K562 (cell line): ENCODE data around the gene FMO2. TPM values are rescaled to one million over a fixed set of nuclear protein-coding genes. Genes with fewer than 3 reads are reported as not detected.

Source experiments
- ATAC-seq: fragments of 200-7000 bp; cut with Tn5 transposase; 3 replicates; pipeline ENCODE4 v1.9.1; 2020; ENCODE audit warnings: moderate library complexity
- BruUV-seq: library from RNA; stranded (reverse); fragments of 400-500 nt; replicated peaks from 2 replicates; lab custom pipeline; 2021; lab: Mats Ljungman, UMichigan
- CTCF ChIA-PET: fragments of 300-600 bp; formaldehyde crosslinking; extraction: SDS; loops from one replicate; lab custom pipeline; 2021; ENCODE audit warnings: low intra/inter-chr PET ratio; lab: Yijun Ruan, JAX
- POLR2A ChIA-PET: fragments of 300-600, 350-650 bp; sonication (Branson Sonifier 250); formaldehyde crosslinking; extraction: SDS; loops from one replicate; lab custom pipeline; 2021; ENCODE audit warnings: antibody characterized with exemption, inconsistent platforms; lab: Yijun Ruan, JAX
- DNase-seq, 4 experiments: peaks; one replicate each; pipeline versions ENCODE4 v3.0.0 to v3.0.0-alpha.2; 2011 to 2018; ENCODE audit warnings: low spot score in 3 of 4, mixed read lengths in 3 of 4; ENCODE audit errors: extremely low read depth in 1 of 4
- FAIRE-seq: peaks from 2 replicates; lab custom pipeline; 2011; peaks lifted over from hg19 to GRCh38; lab: Jason Lieb, UNC
- H2AFZ ChIP-seq: 2 replicates; pipeline ENCODE4 v1.6.0; 2011; ENCODE audit warnings: low read depth, low read length, control low read depth, inconsistent platforms
- H3K27ac ChIP-seq: fragments of 200-600 bp; 3 replicates; pipeline ENCODE4 v1.8.0; 2011; ENCODE audit warnings: low read depth, mild to moderate bottlenecking, control low read depth, inconsistent platforms, low read length, moderate library complexity, mixed read lengths; ENCODE audit errors: extremely low read depth
- H3K27me3 ChIP-seq, 2 experiments: fragments of 300-600 bp in 1 of 2; 2 replicates in 1 of 2; 3 replicates in 1 of 2; pipeline versions ENCODE4 v1.6.0 to v1.8.0; 2011; ENCODE audit warnings: inconsistent platforms in 2 of 2, low read length in 2 of 2, mild to moderate bottlenecking in 1 of 2, mixed read lengths in 1 of 2, moderate library complexity in 1 of 2; ENCODE audit not compliant: control insufficient read depth in 2 of 2, insufficient read depth in 2 of 2
- H3K36me3 ChIP-seq: fragments of 300-600 bp; 3 replicates; pipeline ENCODE4 v1.8.0; 2011; ENCODE audit warnings: mild to moderate bottlenecking, low read length, inconsistent platforms; ENCODE audit not compliant: control insufficient read depth, insufficient read depth
- H3K4me1 ChIP-seq, 2 experiments: fragments of 200-600 bp in 1 of 2; replicated peaks in 1 of 2; 2 replicates in 1 of 2; 3 replicates in 1 of 2; pipeline versions ENCODE4 v1.5.1 to v1.8.0; 2011; ENCODE audit warnings: inconsistent platforms in 2 of 2, low read length in 2 of 2, mild to moderate bottlenecking in 1 of 2, mixed read lengths in 1 of 2, moderate library complexity in 1 of 2; ENCODE audit not compliant: control insufficient read depth in 2 of 2, insufficient read depth in 2 of 2
- H3K4me2 ChIP-seq: 2 replicates; pipeline ENCODE4 v1.6.1; 2011; ENCODE audit warnings: low read length, control low read depth, inconsistent platforms, mixed read lengths; ENCODE audit not compliant: insufficient read depth
- H3K4me3 ChIP-seq: fragments of 200-600 bp; sonication (generic), shearing (Covaris generic); 2 replicates; pipeline ENCODE4 v1.5.1; 2016; ENCODE audit warnings: control low read depth, inconsistent platforms
- H3K79me2 ChIP-seq: fragments of 200-600 bp; 3 replicates; pipeline ENCODE4 v1.8.0; 2011; ENCODE audit warnings: low read length, inconsistent platforms; ENCODE audit not compliant: control insufficient read depth, insufficient read depth
- H3K9ac ChIP-seq, 2 experiments: 2 replicates each; pipeline versions ENCODE4 v1.6.0 to v1.6.1; 2011; ENCODE audit warnings: low read depth in 2 of 2, low read length in 2 of 2, control low read depth in 1 of 2, inconsistent platforms in 1 of 2, mild to moderate bottlenecking in 1 of 2, mixed read lengths in 1 of 2; ENCODE audit not compliant: insufficient read depth in 1 of 2
- H3K9me1 ChIP-seq: one replicate; pipeline ENCODE4 v1.6.0; 2011; ENCODE audit warnings: inconsistent platforms, mild to moderate bottlenecking, low read length, moderate library complexity; ENCODE audit not compliant: control insufficient read depth, insufficient read depth
- H3K9me3 ChIP-seq: replicated peaks from 2 replicates; pipeline ENCODE4 v1.5.1; 2011; ENCODE audit warnings: low read depth, low read length, inconsistent platforms; ENCODE audit not compliant: control insufficient read depth, insufficient read depth
- H4K20me1 ChIP-seq: replicated peaks from 2 replicates; pipeline ENCODE4 v1.6.1; 2011; ENCODE audit warnings: low read length, inconsistent platforms, mixed read lengths; ENCODE audit not compliant: control insufficient read depth, insufficient read depth
- CBX3 ChIP-seq, 2 experiments: IDR thresholded peaks; 1 replicate in 1 of 2; 2 replicates in 1 of 2; pipeline ENCODE4 v1.6.1; 2012; ENCODE audit warnings: inconsistent platforms in 2 of 2, low read length in 2 of 2, borderline replicate concordance in 1 of 2, control low read depth in 1 of 2
- ZNF780A ChIP-seq: fragments of 250-450 bp; sonication (Bioruptor Pico); IDR thresholded peaks from 2 replicates; pipeline ENCODE4 v1.5.0; 2021; ENCODE audit warnings: mild to moderate bottlenecking
- WGBS: fragments of 100-300 bp; shearing (Covaris generic); methylation state at CpG from one replicate; pipeline ENCODE4 v1.1.6; 2016; ENCODE audit warnings: low coverage, mixed read lengths; ENCODE audit not compliant: insufficient coverage; ENCODE audit errors: missing lambda C conversion rate; 5-methylcytosine and 5-hydroxymethylcytosine counted together
- in situ Hi-C: fragments of 300-500 bp; cut with MboI; formaldehyde crosslinking; loops from 4 replicates; pipeline ENCODE4 v1.15.0; 2018; ENCODE audit warnings: inconsistent platforms, mixed read lengths
- intact Hi-C: fragments of 100-400 bp; cut with micrococcal nuclease; formaldehyde crosslinking; loops from 2 replicates; pipeline ENCODE4 v1.14.2; 2022
- polyA plus RNA-seq, 8 experiments: library from polyadenylated mRNA; depleted of rRNA in 4 of 8; stranded (reverse) in 5 of 8; unstranded in 3 of 8; fragments of >200 nt; fragmentation: Nextera tagmentation in 2 of 8; fragmentation: Illumina TruSeq in 1 of 8; extraction: Ambion mirVana in 2 of 8; extraction: Trizol in 1 of 8; gene quantifications; 2 replicates each; pipeline versions ENCODE4 v1.2.1 to v1.2.3, GENCODE V29; 2011 to 2014; ENCODE audit warnings: inconsistent platforms in 1 of 8, missing spikeins in 1 of 8
- total RNA-seq, 7 experiments: library from RNA; depleted of rRNA in 6 of 7; stranded (reverse); fragments of >200 nt in 6 of 7; fragmentation: Illumina TruSeq in 2 of 7; extraction: Trizol in 2 of 7; gene quantifications; 2 replicates each; pipeline versions ENCODE4 v1.2.1 to v1.2.3, GENCODE V29; 2011 to 2021; ENCODE audit warnings: low replicate concordance in 1 of 7
- TF ChIP-seq, protein P1 (sequence below): fragments of 450-650 bp; IDR thresholded peaks from 2 replicates; pipeline ENCODE4 v1.7.0; 2016; ENCODE audit warnings: borderline replicate concordance

Gene FMO2
- total and polyA plus RNA-seq, 9 of the 15 experiments (the other 6 are each of a cell fraction or from before 2014, with no cell fraction given) = not detected

DNA sequence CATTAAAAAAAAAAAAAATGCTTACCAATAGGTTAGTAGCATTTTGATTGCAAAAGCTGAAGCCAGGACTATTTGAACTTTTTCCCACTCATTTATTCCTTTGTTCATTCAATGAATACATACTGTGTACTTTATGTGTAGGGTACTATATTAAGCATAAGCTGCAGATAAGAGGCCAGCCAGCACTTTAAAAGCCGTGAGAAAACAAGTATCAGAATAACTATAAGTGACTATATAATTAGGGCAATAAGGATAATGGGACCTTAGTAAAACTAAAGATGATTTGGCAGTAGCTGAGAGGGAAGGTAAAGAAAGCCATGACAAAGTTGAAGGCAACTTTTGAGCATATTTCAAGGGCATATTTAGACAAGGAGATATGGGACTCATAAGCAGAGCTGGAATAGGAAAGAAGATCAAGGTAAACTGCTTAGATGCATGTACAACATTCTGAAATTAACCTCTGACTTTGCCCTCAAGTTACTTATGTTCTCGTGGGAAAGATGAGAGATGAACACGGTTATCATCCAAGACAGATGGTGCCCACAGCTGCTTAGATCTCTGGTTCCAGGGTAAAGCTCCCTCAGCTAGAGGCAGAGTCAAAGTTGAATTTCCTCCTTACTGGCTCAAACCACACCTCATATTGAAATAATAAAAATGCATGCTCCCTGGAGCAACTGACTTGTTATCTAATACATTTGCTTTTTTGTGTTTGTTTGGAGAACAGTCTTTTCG lies 44.0 kb upstream of the FMO2 start:
- intact Hi-C loops = no loop called here
- ChIA-PET POLR2A (no interaction called here), CTCF (no interaction called here)
- TF ChIP-seq, protein P1, sequence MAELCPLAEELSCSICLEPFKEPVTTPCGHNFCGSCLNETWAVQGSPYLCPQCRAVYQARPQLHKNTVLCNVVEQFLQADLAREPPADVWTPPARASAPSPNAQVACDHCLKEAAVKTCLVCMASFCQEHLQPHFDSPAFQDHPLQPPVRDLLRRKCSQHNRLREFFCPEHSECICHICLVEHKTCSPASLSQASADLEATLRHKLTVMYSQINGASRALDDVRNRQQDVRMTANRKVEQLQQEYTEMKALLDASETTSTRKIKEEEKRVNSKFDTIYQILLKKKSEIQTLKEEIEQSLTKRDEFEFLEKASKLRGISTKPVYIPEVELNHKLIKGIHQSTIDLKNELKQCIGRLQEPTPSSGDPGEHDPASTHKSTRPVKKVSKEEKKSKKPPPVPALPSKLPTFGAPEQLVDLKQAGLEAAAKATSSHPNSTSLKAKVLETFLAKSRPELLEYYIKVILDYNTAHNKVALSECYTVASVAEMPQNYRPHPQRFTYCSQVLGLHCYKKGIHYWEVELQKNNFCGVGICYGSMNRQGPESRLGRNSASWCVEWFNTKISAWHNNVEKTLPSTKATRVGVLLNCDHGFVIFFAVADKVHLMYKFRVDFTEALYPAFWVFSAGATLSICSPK = no peak
- TF ChIP-seq CBX3 (IDR thresholded peaks at IDR 0.05; ENCODE audit: borderline replicate concordance in 1 of 2, low read length in 2 of 2) (no peak), ZNF780A (no peak)
- FAIRE-seq (no peak), DNase-seq (no peak), ATAC-seq (no peak)
- Histone ChIP-seq H3K27me3 (no peaks in the 10 kb centered on the region), H2AFZ (no peak overlapping the region), H3K4me3 (no peak overlapping the region), H3K9me3 (0 out of 2 replicates have a peak, but pooled peaks cover 2% of the 10 kb centered on the region), H3K36me3 (no peaks in the 10 kb centered on the region), H3K9ac (no peak overlapping the region), H3K4me1 (no peaks in the 10 kb centered on the region), H3K79me2 (no peaks in the 10 kb centered on the region), H3K27ac (no peak overlapping the region), H3K4me2 (no peak overlapping the region), H4K20me1 (no peaks in the 10 kb centered on the region), H3K9me1 (no peaks in the 10 kb centered on the region)
- WGBS = 1% methylated on average over 4 of the region's 4 CpGs
- no TSS peak for BruUV-seq
- in situ Hi-C loops = no loop called here
